Measurements from ENCODE around the gene P4HA1. TPM values are rescaled to one million over a fixed set of nuclear protein-coding genes. Genes with fewer than 3 reads are reported as not detected.
A peak's percentile ranks its signal among the peaks of the same experiment; 100 is the strongest.

Gene P4HA1
- 103 TPM in 2 replicates for polyA plus RNA-seq (2013)

GRCh38 chr10:73096449-73097304, at the start of gene P4HA1:
P4HA1 (minus strand) TSS chr10:73096866; CDS start chr10:73074883, 21,983 bp downstream.
- Histone ChIP-seq H3K23ac (ENCODE audit: low read length) (no peak within 1 kb of the TSS), H2BK120ac (ENCODE audit: insufficient read depth, low read length, poor library complexity) (peak within 1 kb of the TSS; percentile 80), H2AFZ (ENCODE audit: insufficient read depth, low read length, poor library complexity) (peak within 1 kb of the TSS; percentile 53), H3K18ac (ENCODE audit: low read length) (peak within 1 kb of the TSS; percentile 93), H4K91ac (ENCODE audit: low read depth, low read length) (peak within 1 kb of the TSS; percentile 89), H3K14ac (ENCODE audit: low read length) (peak within 1 kb of the TSS; percentile 89), H3K36me3 (ENCODE audit: control insufficient read depth in 1 of 2, insufficient read depth in 2 of 2, low read length in 2 of 2) (peaks cover 3 to 6% of the 10 kb centered on the region in 2 experiments), H3K4me1 (ENCODE audit: control insufficient read depth in 1 of 2, insufficient read depth in 2 of 2, low read length in 2 of 2) (no peaks in the 10 kb centered on the region), H2BK5ac (ENCODE audit: low read depth, low read length, poor library complexity) (peak within 1 kb of the TSS; percentile 84), H3K9me3 (ENCODE audit: insufficient read depth, low read depth, low read length) (no peaks in the 10 kb centered on the region), H3K4ac (ENCODE audit: low read depth, low read length) (peak within 1 kb of the TSS; percentile 51), H4K12ac (ENCODE audit: low read depth, low read length) (peak within 1 kb of the TSS; percentile 49), H3K9ac (ENCODE audit: low read length) (peak within 1 kb of the TSS; percentile 81), H4K8ac (ENCODE audit: low read depth, low read length) (peak within 1 kb of the TSS; percentile 82), H3K27ac (ENCODE audit: low read depth, low read length) (peak within 1 kb of the TSS; percentile 79), H3K4me2 (ENCODE audit: low read length) (peak within 1 kb of the TSS; percentile 66), H3K27me3 (ENCODE audit: insufficient read depth, low read length) (no peaks in the 10 kb centered on the region), H3K79me2 (ENCODE audit: control insufficient read depth, insufficient read depth, low read length, poor library complexity) (peaks cover 8% of the 10 kb centered on the region), H2AK5ac (ENCODE audit: low read length) (peak within 1 kb of the TSS; percentile 65), H3K4me3 (ENCODE audit: low read depth, low read length) (peak within 1 kb of the TSS; percentile 88), H3K79me1 (ENCODE audit: low read length) (peaks cover 11% of the 10 kb centered on the region), H2BK12ac (ENCODE audit: low read length) (peak within 1 kb of the TSS; percentile 20)
- no CpG with 5 or more reads among the region's 75 CpGs for WGBS (ENCODE audit: extremely low coverage, insufficient coverage, insufficient read length)
- peak; percentile 95 to 98 for DNase-seq

DNA sequence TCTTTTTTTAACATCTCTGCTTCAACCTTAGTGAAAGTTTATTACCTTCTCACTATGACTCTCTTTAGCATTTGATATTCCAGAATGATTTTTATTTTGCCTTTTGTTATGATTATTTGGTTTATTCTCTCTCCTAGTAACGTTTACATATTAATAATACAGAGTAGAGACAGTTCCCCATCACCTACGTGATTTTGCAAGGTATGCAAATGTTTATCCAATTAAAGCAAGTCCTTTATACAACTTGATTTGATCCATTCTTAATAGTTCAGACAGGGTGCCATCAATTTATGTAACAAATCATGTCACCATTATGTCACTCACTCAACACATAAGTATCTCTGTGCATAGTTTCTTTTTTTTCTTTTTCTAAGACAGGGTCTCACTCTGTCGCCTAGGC, 44.9 kb upstream of the P4HA1 start:
- Histone ChIP-seq H3K27me3 (ENCODE audit: insufficient read depth, low read length) (no peaks in the 10 kb centered on the region), H2BK120ac (ENCODE audit: insufficient read depth, low read length, poor library complexity) (no peak overlapping the region), H3K36me3 (ENCODE audit: control insufficient read depth in 1 of 2, insufficient read depth in 2 of 2, low read length in 2 of 2) (peaks cover 25 to 39% of the 10 kb centered on the region in 2 experiments), H3K4me2 (ENCODE audit: low read length) (no peak overlapping the region), H3K27ac (ENCODE audit: low read depth, low read length) (no peak overlapping the region), H3K79me1 (ENCODE audit: low read length) (no peaks in the 10 kb centered on the region), H3K9me3 (ENCODE audit: insufficient read depth, low read depth, low read length) (no peaks in the 10 kb centered on the region), H2BK5ac (ENCODE audit: low read depth, low read length, poor library complexity) (no peak overlapping the region), H4K91ac (ENCODE audit: low read depth, low read length) (no peak overlapping the region), H3K4me1 (ENCODE audit: control insufficient read depth in 1 of 2, insufficient read depth in 2 of 2, low read length in 2 of 2) (no peaks in the 10 kb centered on the region), H3K23ac (ENCODE audit: low read length) (no peak overlapping the region), H4K8ac (ENCODE audit: low read depth, low read length) (no peak overlapping the region), H2BK12ac (ENCODE audit: low read length) (no peak overlapping the region), H4K12ac (ENCODE audit: low read depth, low read length) (no peak overlapping the region), H3K14ac (ENCODE audit: low read length) (no peak overlapping the region), H2AK5ac (ENCODE audit: low read length) (no peak overlapping the region), H3K9ac (ENCODE audit: low read length) (no peak overlapping the region), H3K79me2 (ENCODE audit: control insufficient read depth, insufficient read depth, low read length, poor library complexity) (no peaks in the 10 kb centered on the region), H2AFZ (ENCODE audit: insufficient read depth, low read length, poor library complexity) (no peak overlapping the region), H3K4ac (ENCODE audit: low read depth, low read length) (no peak overlapping the region), H3K4me3 (ENCODE audit: low read depth, low read length) (no peak overlapping the region), H3K18ac (ENCODE audit: low read length) (no peak overlapping the region)
- no peak for DNase-seq
- WGBS (ENCODE audit: extremely low coverage, insufficient coverage, insufficient read length) = no CpG with 5 or more reads among the region's 3 CpGs

GRCh38 chr10:73139251-73139650, 42.6 kb upstream of the P4HA1 start:
- no peak overlapping the region for H2BK120ac ChIP-seq (ENCODE audit: insufficient read depth, low read length, poor library complexity)
- H3K14ac ChIP-seq (ENCODE audit: low read length) = no peak overlapping the region
- H2BK5ac ChIP-seq (ENCODE audit: low read depth, low read length, poor library complexity) = no peak overlapping the region
- H2AFZ ChIP-seq (ENCODE audit: insufficient read depth, low read length, poor library complexity) = no peak overlapping the region
- no peaks in the 10 kb centered on the region for H3K27me3 ChIP-seq (ENCODE audit: insufficient read depth, low read length)
- H3K23ac ChIP-seq (ENCODE audit: low read length) = no peak overlapping the region
- no peak overlapping the region for H3K4me2 ChIP-seq (ENCODE audit: low read length)
- no peak overlapping the region for H3K9ac ChIP-seq (ENCODE audit: low read length)
- H4K12ac ChIP-seq (ENCODE audit: low read depth, low read length) = no peak overlapping the region
- H3K79me2 ChIP-seq (ENCODE audit: control insufficient read depth, insufficient read depth, low read length, poor library complexity) = no peaks in the 10 kb centered on the region
- WGBS (ENCODE audit: extremely low coverage, insufficient coverage, insufficient read length) = no CpG with 5 or more reads among the region's 2 CpGs
- peaks cover 22 to 34% of the 10 kb centered on the region in 2 experiments for H3K36me3 ChIP-seq (ENCODE audit: control insufficient read depth in 1 of 2, insufficient read depth in 2 of 2, low read length in 2 of 2)
- no peak overlapping the region for H3K4ac ChIP-seq (ENCODE audit: low read depth, low read length)
- no peak overlapping the region for H4K8ac ChIP-seq (ENCODE audit: low read depth, low read length)
- no peak for DNase-seq
- no peak overlapping the region for H3K4me3 ChIP-seq (ENCODE audit: low read depth, low read length)
- H3K27ac ChIP-seq (ENCODE audit: low read depth, low read length) = no peak overlapping the region
- no peaks in the 10 kb centered on the region for H3K9me3 ChIP-seq (ENCODE audit: insufficient read depth, low read depth, low read length)
- H3K79me1 ChIP-seq (ENCODE audit: low read length) = no peaks in the 10 kb centered on the region
- H2BK12ac ChIP-seq (ENCODE audit: low read length) = no peak overlapping the region
- no peak overlapping the region for H3K18ac ChIP-seq (ENCODE audit: low read length)
- no peak overlapping the region for H2AK5ac ChIP-seq (ENCODE audit: low read length)
- no peaks in the 10 kb centered on the region for H3K4me1 ChIP-seq (ENCODE audit: control insufficient read depth in 1 of 2, insufficient read depth in 2 of 2, low read length in 2 of 2)
- H4K91ac ChIP-seq (ENCODE audit: low read depth, low read length) = no peak overlapping the region

DNA sequence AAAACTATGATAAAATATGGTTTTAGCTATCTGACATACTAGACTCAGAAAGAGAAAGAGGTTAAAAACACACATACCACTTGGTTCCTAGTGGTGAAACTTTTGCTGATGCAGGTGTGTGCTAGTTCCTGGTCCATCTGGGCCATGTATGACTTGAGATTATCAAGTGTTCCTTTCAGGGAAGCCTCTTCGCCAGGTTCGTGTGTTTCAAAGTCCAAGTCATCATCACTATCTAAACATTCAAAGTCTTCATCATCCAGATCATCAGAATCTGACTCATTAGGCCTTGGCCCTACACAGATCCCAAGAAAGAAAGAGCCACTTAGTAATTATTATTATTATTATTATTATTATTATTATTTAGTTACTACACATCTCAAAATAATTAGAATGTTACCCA, 40.0 kb upstream of the P4HA1 start:
- Histone ChIP-seq H3K4ac (ENCODE audit: low read depth, low read length) (no peak overlapping the region), H3K4me3 (ENCODE audit: low read depth, low read length) (no peak overlapping the region), H3K18ac (ENCODE audit: low read length) (no peak overlapping the region), H4K8ac (ENCODE audit: low read depth, low read length) (no peak overlapping the region), H2AK5ac (ENCODE audit: low read length) (no peak overlapping the region), H4K12ac (ENCODE audit: low read depth, low read length) (no peak overlapping the region), H4K91ac (ENCODE audit: low read depth, low read length) (no peak overlapping the region), H3K9ac (ENCODE audit: low read length) (no peak overlapping the region), H3K23ac (ENCODE audit: low read length) (no peak overlapping the region), H3K9me3 (ENCODE audit: insufficient read depth, low read depth, low read length) (no peaks in the 10 kb centered on the region), H3K14ac (ENCODE audit: low read length) (no peak overlapping the region), H2AFZ (ENCODE audit: insufficient read depth, low read length, poor library complexity) (no peak overlapping the region), H3K79me1 (ENCODE audit: low read length) (no peaks in the 10 kb centered on the region), H3K4me1 (ENCODE audit: control insufficient read depth in 1 of 2, insufficient read depth in 2 of 2, low read length in 2 of 2) (no peaks in the 10 kb centered on the region), H3K4me2 (ENCODE audit: low read length) (no peak overlapping the region), H3K79me2 (ENCODE audit: control insufficient read depth, insufficient read depth, low read length, poor library complexity) (no peaks in the 10 kb centered on the region), H3K36me3 (ENCODE audit: control insufficient read depth in 1 of 2, insufficient read depth in 2 of 2, low read length in 2 of 2) (peaks cover 15 to 31% of the 10 kb centered on the region in 2 experiments), H2BK12ac (ENCODE audit: low read length) (no peak overlapping the region), H3K27me3 (ENCODE audit: insufficient read depth, low read length) (no peaks in the 10 kb centered on the region), H2BK120ac (ENCODE audit: insufficient read depth, low read length, poor library complexity) (no peak overlapping the region), H3K27ac (ENCODE audit: low read depth, low read length) (no peak overlapping the region), H2BK5ac (ENCODE audit: low read depth, low read length, poor library complexity) (no peak overlapping the region)
- no peak for DNase-seq
- no CpG with 5 or more reads among the region's 2 CpGs for WGBS (ENCODE audit: extremely low coverage, insufficient coverage, insufficient read length)

Data from trophoblast cell (in vitro differentiated cells and primary cell).